Natural killer cell (primary cell): ENCODE results near the gene OR52N1. TPM values are rescaled to one million over a fixed set of nuclear protein-coding genes. Genes with fewer than 3 reads are reported as not detected.

ENCODE experiments used
- ATAC-seq, 3 donors: fragments of 150-1000 bp in 2 of 3; fragments of 200-7000 bp in 1 of 3; cut with Tn5 transposase; 1 replicate in 1 of 3; 2 replicates in 2 of 3; pipeline ENCODE4 v1.10.0; 2021; ENCODE audit warnings: mild to moderate bottlenecking in 2 of 3, moderate library complexity in 2 of 3
- DNase-seq, 2 donors: peaks; one replicate each; pipeline versions ENCODE4 v3.0.0 to v3.0.0-alpha.2; 2013 to 2021; ENCODE audit warnings: mixed read lengths in 1 of 2
- H3K27ac ChIP-seq: one replicate; pipeline ENCODE4 v1.5.1; 2013; ENCODE audit warnings: mild to moderate bottlenecking, low read length
- H3K27me3 ChIP-seq: one replicate; pipeline ENCODE4 v1.6.1; 2013; ENCODE audit warnings: low read length; ENCODE audit not compliant: control insufficient read depth, insufficient read depth
- H3K36me3 ChIP-seq: one replicate; pipeline ENCODE4 v1.6.1; 2013; ENCODE audit warnings: low read length; ENCODE audit not compliant: control insufficient read depth, insufficient read depth
- H3K4me1 ChIP-seq: one replicate; pipeline ENCODE4 v1.6.1; 2013; ENCODE audit warnings: low read length; ENCODE audit not compliant: control insufficient read depth, insufficient read depth
- H3K4me3 ChIP-seq: one replicate; pipeline ENCODE4 v1.5.1; 2013; ENCODE audit warnings: low read length
- H3K9me3 ChIP-seq: one replicate; pipeline ENCODE4 v1.6.1; 2013; ENCODE audit warnings: low read length; ENCODE audit not compliant: control insufficient read depth, insufficient read depth
- H3K27ac Mint-ChIP-seq, 2 donors: one replicate each; pipeline ENCODE4 v1.8.0; 2022; ENCODE audit warnings: mild to moderate bottlenecking in 2 of 2, mixed read lengths in 2 of 2, moderate library complexity in 1 of 2
- H3K27me3 Mint-ChIP-seq, 2 donors: one replicate each; pipeline ENCODE4 v1.8.0; 2022; ENCODE audit warnings: low read depth in 2 of 2, mixed read lengths in 2 of 2
- H3K36me3 Mint-ChIP-seq: one replicate; pipeline ENCODE4 v1.8.0; 2022; ENCODE audit warnings: mixed read lengths
- H3K4me1 Mint-ChIP-seq, 2 donors: one replicate each; pipeline ENCODE4 v1.8.0; 2022; ENCODE audit warnings: mixed read lengths in 2 of 2
- H3K4me3 Mint-ChIP-seq: one replicate; pipeline ENCODE4 v1.8.0; 2022; ENCODE audit warnings: mild to moderate bottlenecking, moderate library complexity, mixed read lengths
- H3K9me3 Mint-ChIP-seq, 2 donors: one replicate each; pipeline ENCODE4 v1.8.0; 2022; ENCODE audit warnings: mixed read lengths in 2 of 2
- WGBS: methylation state at CpG from one replicate; pipeline ENCODE4 v1.1.7; 2013; ENCODE audit warnings: missing lambda C conversion rate; ENCODE audit not compliant: insufficient coverage; 5-methylcytosine and 5-hydroxymethylcytosine counted together
- intact Hi-C: fragments of 100-400 bp; cut with micrococcal nuclease; formaldehyde crosslinking; loops from one replicate; pipeline ENCODE4 v1.14.2; 2022
- total RNA-seq, 4 donors: library from RNA; stranded (reverse); fragments of 120-200 nt in 1 of 4; gene quantifications; one replicate each; pipeline versions ENCODE4 v1.2.3 to v1.2.4, GENCODE V29; 2013 to 2022
- TF ChIP-seq, protein P1 (sequence below): fragments of 200-600 bp; IDR thresholded peaks from one replicate; pipeline ENCODE4 v1.8.0; 2022; ENCODE audit warnings: antibody characterized with exemption

Gene OR52N1
- total RNA-seq, 3 donors from 2014 or later (not counting 1 experiment from before 2014, with no cell fraction given) = not detected

DNA sequence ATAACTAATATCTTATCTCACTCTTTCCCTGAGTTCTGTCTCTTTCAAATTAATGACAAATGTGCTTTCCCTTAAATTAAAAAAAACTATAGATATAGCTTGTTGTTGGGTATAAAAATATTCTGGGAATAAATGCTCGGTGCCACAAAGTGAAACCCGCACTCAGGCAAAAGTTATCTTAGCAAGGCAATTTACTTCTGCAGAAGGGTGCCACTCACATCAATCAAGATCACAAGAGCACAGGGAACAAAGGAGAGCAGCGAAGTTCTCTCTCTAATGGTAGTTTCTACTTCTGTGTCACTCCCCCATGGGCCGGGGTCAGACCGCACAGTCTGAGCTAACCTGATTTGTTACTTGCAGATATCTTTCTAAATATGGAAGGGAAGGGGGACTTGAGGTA lies 12.9 kb upstream of the OR52N1 start:
- ATAC-seq (no peak), DNase-seq (no peak)
- Histone ChIP-seq H3K4me3 (no peak overlapping the region), H3K27me3 (peaks cover 2% of the 10 kb centered on the region), H3K9me3 (no peaks in the 10 kb centered on the region), H3K4me1 (peaks cover 6% of the 10 kb centered on the region), H3K27ac (no peak overlapping the region), H3K36me3 (no peaks in the 10 kb centered on the region)
- TF ChIP-seq, protein P1, sequence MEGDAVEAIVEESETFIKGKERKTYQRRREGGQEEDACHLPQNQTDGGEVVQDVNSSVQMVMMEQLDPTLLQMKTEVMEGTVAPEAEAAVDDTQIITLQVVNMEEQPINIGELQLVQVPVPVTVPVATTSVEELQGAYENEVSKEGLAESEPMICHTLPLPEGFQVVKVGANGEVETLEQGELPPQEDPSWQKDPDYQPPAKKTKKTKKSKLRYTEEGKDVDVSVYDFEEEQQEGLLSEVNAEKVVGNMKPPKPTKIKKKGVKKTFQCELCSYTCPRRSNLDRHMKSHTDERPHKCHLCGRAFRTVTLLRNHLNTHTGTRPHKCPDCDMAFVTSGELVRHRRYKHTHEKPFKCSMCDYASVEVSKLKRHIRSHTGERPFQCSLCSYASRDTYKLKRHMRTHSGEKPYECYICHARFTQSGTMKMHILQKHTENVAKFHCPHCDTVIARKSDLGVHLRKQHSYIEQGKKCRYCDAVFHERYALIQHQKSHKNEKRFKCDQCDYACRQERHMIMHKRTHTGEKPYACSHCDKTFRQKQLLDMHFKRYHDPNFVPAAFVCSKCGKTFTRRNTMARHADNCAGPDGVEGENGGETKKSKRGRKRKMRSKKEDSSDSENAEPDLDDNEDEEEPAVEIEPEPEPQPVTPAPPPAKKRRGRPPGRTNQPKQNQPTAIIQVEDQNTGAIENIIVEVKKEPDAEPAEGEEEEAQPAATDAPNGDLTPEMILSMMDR = no peak
- Mint-ChIP-seq H3K4me1 (peaks cover 6 to 8% of the 10 kb centered on the region in 2 donors), H3K9me3 (no peaks in the 10 kb centered on the region), H3K27ac (no peak overlapping the region), H3K27me3 (peaks cover 20 to 24% of the 10 kb centered on the region in 2 donors), H3K4me3 (no peak overlapping the region), H3K36me3 (no peaks in the 10 kb centered on the region)
- 100% methylated on average over 5 of the region's 5 CpGs for WGBS
- intact Hi-C loops = no loop called here

DNA sequence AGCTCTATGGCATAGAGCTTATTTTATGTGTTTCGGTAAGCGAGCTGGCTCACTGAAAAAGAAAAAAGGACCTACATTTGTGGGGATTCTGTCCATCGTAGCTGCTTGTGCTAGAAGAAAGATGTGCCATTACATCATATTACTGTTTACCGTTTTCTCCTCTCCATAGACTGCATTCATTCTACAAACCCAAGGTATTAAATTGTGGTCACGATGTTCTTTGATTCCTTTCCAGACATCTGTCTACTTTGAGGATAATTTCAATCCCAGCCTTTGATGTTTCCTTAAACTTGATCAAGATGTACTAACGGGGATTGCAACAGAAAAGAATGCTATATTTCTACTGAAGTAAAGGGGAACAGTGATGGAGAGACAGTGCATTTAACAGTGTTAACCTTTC lies 5.5 kb upstream of the OR52N1 start:
- Histone ChIP-seq H3K9me3 (no peaks in the 10 kb centered on the region), H3K4me3 (no peak overlapping the region), H3K27ac (no peak overlapping the region), H3K4me1 (no peaks in the 10 kb centered on the region), H3K36me3 (no peaks in the 10 kb centered on the region), H3K27me3 (peaks cover 4% of the 10 kb centered on the region)
- DNase-seq (no peak), ATAC-seq (no peak)
- WGBS = 96% methylated on average over 6 of the region's 6 CpGs
- Mint-ChIP-seq H3K36me3 (no peaks in the 10 kb centered on the region), H3K9me3 (no peaks in the 10 kb centered on the region), H3K27ac (no peak overlapping the region), H3K4me3 (no peak overlapping the region), H3K27me3 (peaks cover 19 to 20% of the 10 kb centered on the region in 2 donors), H3K4me1 (no peaks in the 10 kb centered on the region)
- TF ChIP-seq, protein P1 = no peak
- intact Hi-C loops = no loop called here

DNA sequence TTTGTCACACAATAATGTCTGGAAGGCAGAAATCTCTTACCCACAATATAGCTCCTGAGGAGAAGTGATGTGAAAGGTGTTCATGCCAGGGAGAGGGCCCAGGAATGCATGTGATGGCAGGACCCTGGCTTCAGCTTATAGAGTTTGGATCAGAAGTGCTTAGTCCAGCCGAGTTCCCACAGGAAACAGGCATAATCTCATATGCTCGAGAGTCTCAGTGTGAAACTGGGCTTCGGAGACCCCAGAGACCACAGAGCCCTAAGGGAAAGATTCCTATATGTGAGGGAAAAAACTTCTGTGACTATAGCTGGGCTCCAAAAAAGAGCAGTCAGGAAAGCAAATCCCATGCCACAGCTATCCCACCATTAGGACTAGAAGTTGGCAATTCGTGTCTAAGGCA lies 7.8 kb downstream of the OR52N1 start, which contains the start of gene OR52N5:
OR52N5 (minus strand) TSS at position 101 of the 400 bp plus-strand sequence. CDS start 4,721 bp downstream, outside the sequence.
- H3K27me3 ChIP-seq = no peaks in the 10 kb centered on the region
- TF ChIP-seq, protein P1 = no peak
- 57% methylated on average over 3 of the region's 4 CpGs for WGBS

DNA sequence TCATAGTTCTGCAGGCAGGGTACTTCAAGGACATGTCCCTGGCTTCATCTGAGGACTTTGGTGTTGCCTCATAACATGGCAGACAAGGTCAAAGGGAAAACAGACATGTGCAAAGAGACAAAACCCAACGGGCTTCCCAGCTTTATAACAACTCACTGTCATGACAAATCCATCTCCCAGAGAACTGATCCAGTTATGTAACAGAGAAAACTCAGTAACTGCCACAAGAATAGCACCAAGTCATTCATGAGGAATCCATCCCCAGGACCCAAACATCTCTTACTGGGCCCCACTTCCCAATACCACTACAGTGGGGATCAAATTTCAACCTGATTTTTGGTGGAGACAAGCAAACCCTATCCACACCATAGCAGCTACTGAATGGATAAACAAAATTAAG lies 24.0 kb downstream of the OR52N1 start:
- no peak for ATAC-seq
- Mint-ChIP-seq H3K4me1 (no peaks in the 10 kb centered on the region), H3K27me3 (peaks cover 1 to 3% of the 10 kb centered on the region in 2 donors), H3K9me3 (no peaks in the 10 kb centered on the region), H3K4me3 (no peak overlapping the region), H3K36me3 (no peaks in the 10 kb centered on the region), H3K27ac (no peak overlapping the region)
- Histone ChIP-seq H3K27ac (no peak overlapping the region), H3K4me3 (no peak overlapping the region), H3K4me1 (no peaks in the 10 kb centered on the region), H3K9me3 (no peaks in the 10 kb centered on the region), H3K27me3 (no peaks in the 10 kb centered on the region), H3K36me3 (no peaks in the 10 kb centered on the region)
- no peak for DNase-seq
- intact Hi-C loops = no loop called here
- WGBS = 69% methylated on average over 1 of the region's 1 CpG
- TF ChIP-seq, protein P1 = no peak

More for the DNA sequence above, 7.8 kb downstream of the OR52N1 start, which contains the start of gene OR52N5:
- H3K9me3 ChIP-seq = no peaks in the 10 kb centered on the region
- no peaks in the 10 kb centered on the region for H3K36me3 ChIP-seq
- no peak within 1 kb of the TSS for H3K27ac Mint-ChIP-seq
- no peak within 1 kb of the TSS for H3K4me3 ChIP-seq
- H3K9me3 Mint-ChIP-seq = no peaks in the 10 kb centered on the region
- DNase-seq (no peak), ATAC-seq (no peak)
- H3K4me1 Mint-ChIP-seq = no peaks in the 10 kb centered on the region
- H3K27ac ChIP-seq = no peak within 1 kb of the TSS
- H3K4me1 ChIP-seq = no peaks in the 10 kb centered on the region
- intact Hi-C loops = no loop called here
- H3K27me3 Mint-ChIP-seq = peaks cover 14 to 31% of the 10 kb centered on the region in 2 donors
- no peaks in the 10 kb centered on the region for H3K36me3 Mint-ChIP-seq
- no peak within 1 kb of the TSS for H3K4me3 Mint-ChIP-seq
